IPS-20b (cell line): ENCODE results near the gene REN.

ENCODE experiments used
- H3K27ac ChIP-seq: one replicate; pipeline ENCODE4 v1.5.1; 2013; ENCODE audit warnings: low read length
- H3K27me3 ChIP-seq: 2 replicates; pipeline ENCODE4 v1.6.1; 2013; ENCODE audit warnings: mild to moderate bottlenecking, low read length, inconsistent platforms; ENCODE audit not compliant: insufficient read depth
- H3K36me3 ChIP-seq: 2 replicates; pipeline ENCODE4 v1.6.1; 2013; ENCODE audit warnings: low read depth, mild to moderate bottlenecking, inconsistent platforms, low read length, moderate library complexity; ENCODE audit not compliant: insufficient read depth
- H3K4me1 ChIP-seq: 2 replicates; pipeline ENCODE4 v1.6.1; 2013; ENCODE audit warnings: mild to moderate bottlenecking, control low read depth, inconsistent platforms, low read length, moderate library complexity; ENCODE audit not compliant: insufficient read depth
- H3K4me3 ChIP-seq: 2 replicates; pipeline ENCODE4 v1.5.1; 2013; ENCODE audit warnings: mild to moderate bottlenecking, low read length, inconsistent platforms
- H3K9ac ChIP-seq: 2 replicates; pipeline ENCODE4 v1.6.1; 2013; ENCODE audit warnings: low read depth, mild to moderate bottlenecking, inconsistent platforms, low read length, moderate library complexity
- H3K9me3 ChIP-seq: 2 replicates; pipeline ENCODE4 v1.6.1; 2013; ENCODE audit warnings: mild to moderate bottlenecking, low read depth, low read length, inconsistent platforms; ENCODE audit not compliant: insufficient read depth

Gene REN

DNA sequence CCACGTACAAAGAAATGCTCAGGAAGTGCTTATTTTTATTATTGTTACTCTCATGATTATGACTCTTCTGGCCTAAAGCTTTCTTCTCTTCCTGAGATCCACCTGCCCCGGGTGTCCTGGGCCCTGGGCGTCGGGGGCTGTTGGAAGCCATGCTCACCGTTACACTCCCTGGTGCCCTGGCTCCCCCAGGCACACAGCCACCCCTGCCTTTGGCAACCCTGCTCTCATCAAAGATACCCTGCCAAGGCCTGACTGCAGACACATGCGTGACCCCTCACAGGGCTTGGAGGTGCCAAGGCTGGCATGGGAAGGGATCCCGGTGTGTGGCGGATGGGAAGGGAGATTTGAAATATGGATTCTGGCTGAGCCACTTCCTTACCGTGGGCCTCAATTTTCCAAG lies 33.4 kb upstream of the REN start:
- H3K27ac ChIP-seq: no peak overlapping the region
- no peak overlapping the region for H3K4me3 ChIP-seq
- 0 out of 2 replicates have a peak, but pooled peaks cover 3% of the 10 kb centered on the region for H3K27me3 ChIP-seq
- no peak overlapping the region for H3K9ac ChIP-seq
- H3K4me1 ChIP-seq: peaks cover 6% of the 10 kb centered on the region; the same call in 1 of the 2 replicates
- H3K36me3 ChIP-seq: no peaks in the 10 kb centered on the region
- no peaks in the 10 kb centered on the region for H3K9me3 ChIP-seq

- Histone ChIP-seq H3K9me3 (no peaks in the 10 kb centered on the region), H3K36me3 (no peaks in the 10 kb centered on the region), H3K4me3 (no peak overlapping the region), H3K27me3 (peaks cover 7% of the 10 kb centered on the region; the same call in 1 of the 2 replicates), H3K4me1 (peaks cover 6% of the 10 kb centered on the region; the same call in 1 of the 2 replicates), H3K9ac (no peak overlapping the region), H3K27ac (no peak overlapping the region)
Measured at GRCh38 chr1:204198348-204199340, 32.5 kb upstream of the REN start.

GRCh38 chr1:204197068-204197467 lies 30.9 kb upstream of the REN start:
- peaks cover 6% of the 10 kb centered on the region; the same call in 1 of the 2 replicates for H3K4me1 ChIP-seq
- H3K9ac ChIP-seq: 0 out of 2 replicates have a peak overlapping the region, but pooled peaks have one; percentile 11
- H3K4me3 ChIP-seq: no peak overlapping the region
- H3K9me3 ChIP-seq: no peaks in the 10 kb centered on the region
- no peak overlapping the region for H3K27ac ChIP-seq
- H3K27me3 ChIP-seq: peaks cover 21% of the 10 kb centered on the region
- H3K36me3 ChIP-seq: no peaks in the 10 kb centered on the region

GRCh38 chr1:204196068-204196795 lies 30.1 kb upstream of the REN start, which contains the start of gene KISS1:
TSS of gene KISS1 (minus strand) at chr1:204196491. CDS start at chr1:204192876, 3,615 bp downstream.
- H3K27me3 ChIP-seq: peaks cover 30% of the 10 kb centered on the region
- H3K36me3 ChIP-seq: no peaks in the 10 kb centered on the region
- H3K9ac ChIP-seq: 0 out of 2 replicates have a peak within 1 kb of the TSS, but pooled peaks have one; percentile 11
- no peaks in the 10 kb centered on the region for H3K9me3 ChIP-seq
- peaks cover 6% of the 10 kb centered on the region; the same call in 1 of the 2 replicates for H3K4me1 ChIP-seq
- no peak within 1 kb of the TSS for H3K4me3 ChIP-seq
- no peak within 1 kb of the TSS for H3K27ac ChIP-seq

DNA sequence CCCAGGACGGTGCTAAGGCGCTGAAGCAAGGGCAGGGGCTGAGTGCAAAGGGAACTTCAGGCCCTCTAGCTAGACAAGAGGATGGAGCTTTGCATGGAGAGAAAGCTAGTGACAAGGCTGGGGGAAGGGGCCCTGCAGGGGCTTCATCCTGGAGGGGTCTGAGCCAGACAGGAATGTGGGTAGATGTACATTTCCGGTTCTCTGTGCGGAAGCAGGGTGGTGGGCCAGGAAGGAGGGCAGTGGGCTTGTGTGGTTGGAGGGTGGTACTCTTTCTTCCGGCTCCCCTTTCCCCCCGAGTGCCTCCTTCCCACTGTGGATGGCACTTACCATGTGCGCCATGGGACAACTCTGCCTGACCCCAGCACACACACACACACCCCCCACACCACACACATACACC lies 28.6 kb upstream of the REN start:
- Histone ChIP-seq H3K9ac (no peak overlapping the region), H3K4me1 (peaks cover 6% of the 10 kb centered on the region), H3K27ac (no peak overlapping the region), H3K4me3 (no peak overlapping the region), H3K9me3 (no peaks in the 10 kb centered on the region), H3K36me3 (no peaks in the 10 kb centered on the region), H3K27me3 (peaks cover 41% of the 10 kb centered on the region)

- Histone ChIP-seq H3K9ac (no peak overlapping the region), H3K27me3 (peaks cover 48% of the 10 kb centered on the region), H3K27ac (no peak overlapping the region), H3K36me3 (no peaks in the 10 kb centered on the region), H3K4me1 (peaks cover 6% of the 10 kb centered on the region), H3K4me3 (no peak overlapping the region), H3K9me3 (no peaks in the 10 kb centered on the region)
Measured at GRCh38 chr1:204194080-204194479, 27.9 kb upstream of the REN start.

DNA sequence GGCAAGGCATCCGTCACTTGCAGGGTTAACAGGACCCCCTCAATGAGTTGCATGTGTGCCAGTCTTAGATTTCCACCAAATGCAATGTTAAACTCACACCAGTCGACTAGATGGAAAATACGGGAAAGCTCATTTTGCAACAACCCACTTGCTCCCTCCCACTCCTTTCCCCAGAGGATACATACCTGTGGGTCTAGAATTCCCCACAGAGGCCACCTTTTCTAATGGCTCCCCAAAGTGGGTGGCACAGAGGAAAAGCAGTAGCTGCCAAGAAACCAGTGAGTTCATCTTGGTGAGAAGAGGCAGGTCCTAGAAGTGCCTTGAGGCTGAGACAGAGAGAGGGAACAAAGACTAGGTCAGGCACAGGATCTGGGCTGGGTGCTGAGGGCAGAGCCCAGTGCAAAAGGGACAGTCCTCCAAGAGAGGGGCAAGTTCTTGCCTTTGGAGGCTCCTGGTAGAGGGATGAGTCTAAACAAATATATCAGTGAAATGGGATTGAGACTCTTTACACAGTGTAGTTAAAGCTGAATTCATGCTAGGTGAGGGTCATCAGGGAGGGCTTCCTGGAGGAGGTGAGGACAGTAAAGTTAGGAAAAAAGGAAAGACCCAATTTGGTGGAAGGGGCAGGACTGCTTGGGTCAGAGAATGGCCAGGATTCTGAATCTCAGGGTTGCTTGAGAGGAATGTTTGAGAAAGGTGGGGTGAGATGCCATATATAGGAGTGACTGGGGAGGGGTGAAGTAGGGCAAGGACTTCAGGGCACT lies 26.6 kb upstream of the REN start:
- H3K9me3 ChIP-seq: no peaks in the 10 kb centered on the region
- peaks cover 61% of the 10 kb centered on the region for H3K27me3 ChIP-seq
- no peaks in the 10 kb centered on the region for H3K36me3 ChIP-seq
- no peak overlapping the region for H3K27ac ChIP-seq
- H3K9ac ChIP-seq: no peak overlapping the region
- H3K4me1 ChIP-seq: no peaks in the 10 kb centered on the region; the same call in 1 of the 2 replicates
- H3K4me3 ChIP-seq: no peak overlapping the region

GRCh38 chr1:204192046-204192445 lies 25.9 kb upstream of the REN start:
- H3K27ac ChIP-seq: no peak overlapping the region
- H3K36me3 ChIP-seq: no peaks in the 10 kb centered on the region
- no peak overlapping the region for H3K9ac ChIP-seq
- no peak overlapping the region for H3K4me3 ChIP-seq
- H3K27me3 ChIP-seq: peaks cover 66% of the 10 kb centered on the region
- no peaks in the 10 kb centered on the region; the same call in 1 of the 2 replicates for H3K4me1 ChIP-seq
- no peaks in the 10 kb centered on the region for H3K9me3 ChIP-seq

- H3K4me1 ChIP-seq: no peaks in the 10 kb centered on the region; the same call in 1 of the 2 replicates
- no peaks in the 10 kb centered on the region for H3K9me3 ChIP-seq
- peaks cover 71% of the 10 kb centered on the region for H3K27me3 ChIP-seq
- H3K36me3 ChIP-seq: no peaks in the 10 kb centered on the region
- H3K4me3 ChIP-seq: no peak overlapping the region
- no peak overlapping the region for H3K9ac ChIP-seq
- H3K27ac ChIP-seq: no peak overlapping the region
Measured at GRCh38 chr1:204191456-204191855, 25.3 kb upstream of the REN start.

DNA sequence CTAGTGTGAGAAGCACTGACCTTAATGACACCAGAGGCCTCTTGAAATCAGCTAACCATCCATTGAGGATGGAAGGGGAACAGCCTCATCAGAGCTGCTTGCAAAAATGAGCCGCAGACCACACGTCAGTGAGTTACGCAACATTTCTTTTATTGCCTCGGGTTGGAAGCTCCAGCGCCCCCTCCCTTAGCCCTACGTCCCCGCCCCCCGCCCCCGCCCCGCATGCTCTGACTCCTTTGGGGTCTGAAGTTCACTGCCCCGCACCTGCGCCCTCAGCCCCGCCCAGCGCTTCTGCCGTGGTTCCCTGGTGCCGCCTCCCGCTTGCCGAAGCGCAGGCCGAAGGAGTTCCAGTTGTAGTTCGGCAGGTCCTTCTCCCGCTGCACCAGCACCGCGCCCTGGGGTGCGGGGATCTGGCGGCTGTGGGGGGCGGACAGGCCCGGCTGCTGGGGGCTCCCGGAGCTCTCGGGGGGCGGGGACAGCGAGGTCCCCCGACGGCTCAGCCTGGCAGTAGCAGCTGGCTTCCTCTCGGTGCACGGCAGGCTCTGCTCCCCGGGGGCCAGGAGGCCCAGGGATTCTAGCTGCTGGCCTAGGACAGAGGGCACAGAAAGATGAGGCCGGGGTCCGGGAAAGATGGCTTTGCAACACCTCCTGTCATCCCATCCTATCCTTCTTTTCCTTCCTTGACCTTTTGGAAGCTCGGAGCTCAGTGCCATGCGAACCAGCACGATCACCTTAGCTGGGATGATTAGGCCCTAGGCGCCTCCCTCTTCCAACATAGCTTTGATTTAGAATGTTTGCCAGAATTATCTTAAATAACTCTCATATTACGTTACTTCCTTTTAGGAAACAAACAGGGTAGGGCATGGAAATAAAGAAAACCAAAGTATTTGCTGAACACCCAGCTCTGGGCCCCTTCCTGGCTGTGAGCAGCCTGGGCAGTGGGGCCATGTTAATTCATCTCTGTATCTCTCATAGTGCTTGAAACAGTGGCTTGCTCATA lies 24.4 kb upstream of the REN start:
- H3K27ac ChIP-seq: no peak overlapping the region
- H3K9me3 ChIP-seq: no peaks in the 10 kb centered on the region
- peak overlapping the region; percentile 47 for H3K4me3 ChIP-seq
- H3K27me3 ChIP-seq: peaks cover 71% of the 10 kb centered on the region
- no peak overlapping the region for H3K9ac ChIP-seq
- no peaks in the 10 kb centered on the region for H3K36me3 ChIP-seq
- H3K4me1 ChIP-seq: no peaks in the 10 kb centered on the region; the same call in 1 of the 2 replicates
